GM06990 (cell line): ENCODE results near the gene WDR45B.
"Not testable (repeated sequence)": the region's sequence is repeated elsewhere in the genome, so short reads cannot be mapped to it uniquely, and the experiment has no call there.

Experiments
- DNase-seq: peaks from one replicate; pipeline ENCODE4 v3.0.0-alpha.2; 2011; ENCODE audit not compliant: insufficient read length; ENCODE audit errors: extremely low read depth
- H3K27me3 ChIP-seq: replicated peaks from 2 replicates; pipeline ENCODE4 v1.6.0; 2011; ENCODE audit warnings: low read length; ENCODE audit not compliant: control insufficient read depth, insufficient read depth
- H3K36me3 ChIP-seq: 2 replicates; pipeline ENCODE4 v1.5.1; 2011; ENCODE audit warnings: low read length; ENCODE audit not compliant: control insufficient read depth, insufficient read depth
- H3K4me3 ChIP-seq: replicated peaks from 2 replicates; pipeline ENCODE4 v1.5.1; 2011; ENCODE audit warnings: low read depth, mild to moderate bottlenecking, control low read depth, low read length
- TF ChIP-seq, protein P1 (sequence below): IDR thresholded peaks from 2 replicates; pipeline ENCODE4 v1.5.1; 2011; ENCODE audit warnings: low read length, control low read depth, mild to moderate bottlenecking, inconsistent platforms; ENCODE audit not compliant: insufficient read depth, poor library complexity, severe bottlenecking

WDR45B gene

DNA sequence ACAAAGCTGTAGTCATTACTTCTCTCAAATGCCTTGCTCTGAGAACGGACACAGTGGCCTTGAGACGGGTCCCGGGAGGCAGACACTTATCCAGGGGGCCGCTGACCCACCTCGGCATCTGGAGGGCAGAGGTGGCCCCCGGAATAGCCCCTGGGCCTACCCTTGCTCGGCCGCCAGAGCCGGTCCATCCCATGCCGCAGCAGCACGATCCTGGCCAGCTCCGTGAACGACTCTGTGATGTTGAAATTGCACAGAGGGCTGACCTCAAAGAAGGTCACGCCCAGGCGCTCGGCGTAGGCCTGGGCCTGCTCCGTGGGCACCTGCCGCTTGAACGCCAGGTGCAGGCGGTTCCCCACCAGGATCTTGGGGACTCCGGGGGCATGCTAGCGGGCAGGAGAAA, 10.1 kb upstream of the WDR45B start:
- H3K36me3 ChIP-seq = 0 out of 2 replicates have a peak, but pooled peaks cover 2% of the 10 kb centered on the region
- TF ChIP-seq, protein P1, sequence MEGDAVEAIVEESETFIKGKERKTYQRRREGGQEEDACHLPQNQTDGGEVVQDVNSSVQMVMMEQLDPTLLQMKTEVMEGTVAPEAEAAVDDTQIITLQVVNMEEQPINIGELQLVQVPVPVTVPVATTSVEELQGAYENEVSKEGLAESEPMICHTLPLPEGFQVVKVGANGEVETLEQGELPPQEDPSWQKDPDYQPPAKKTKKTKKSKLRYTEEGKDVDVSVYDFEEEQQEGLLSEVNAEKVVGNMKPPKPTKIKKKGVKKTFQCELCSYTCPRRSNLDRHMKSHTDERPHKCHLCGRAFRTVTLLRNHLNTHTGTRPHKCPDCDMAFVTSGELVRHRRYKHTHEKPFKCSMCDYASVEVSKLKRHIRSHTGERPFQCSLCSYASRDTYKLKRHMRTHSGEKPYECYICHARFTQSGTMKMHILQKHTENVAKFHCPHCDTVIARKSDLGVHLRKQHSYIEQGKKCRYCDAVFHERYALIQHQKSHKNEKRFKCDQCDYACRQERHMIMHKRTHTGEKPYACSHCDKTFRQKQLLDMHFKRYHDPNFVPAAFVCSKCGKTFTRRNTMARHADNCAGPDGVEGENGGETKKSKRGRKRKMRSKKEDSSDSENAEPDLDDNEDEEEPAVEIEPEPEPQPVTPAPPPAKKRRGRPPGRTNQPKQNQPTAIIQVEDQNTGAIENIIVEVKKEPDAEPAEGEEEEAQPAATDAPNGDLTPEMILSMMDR = no peak

DNA sequence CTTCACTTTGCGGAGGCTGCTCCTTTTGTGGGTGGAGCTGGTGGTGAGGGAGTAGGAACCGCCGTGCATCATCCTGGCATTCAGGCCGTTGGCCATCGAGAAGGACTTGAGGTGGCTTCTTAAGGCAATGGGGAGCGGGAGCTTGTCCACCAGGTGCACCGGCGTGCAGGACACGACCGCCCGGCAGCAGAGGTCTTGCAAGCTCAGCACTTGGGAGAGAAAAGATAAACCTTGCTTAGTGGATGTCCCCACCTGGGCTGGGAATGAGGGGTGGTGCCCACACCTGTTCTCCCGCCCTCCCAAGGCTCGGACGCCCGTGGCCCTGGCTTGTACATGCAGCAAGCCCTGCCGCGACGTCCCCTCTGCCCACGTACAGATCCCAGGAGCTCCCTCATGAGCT, 9.7 kb upstream of the WDR45B start:
- DNase-seq = no peak
- TF ChIP-seq, protein P1 = no peak
- Histone ChIP-seq H3K4me3 (no peak overlapping the region), H3K36me3 (0 out of 2 replicates have a peak, but pooled peaks cover 2% of the 10 kb centered on the region), H3K27me3 (no peaks in the 10 kb centered on the region)

More for the DNA sequence above, 10.1 kb upstream of the WDR45B start:
- no peak overlapping the region for H3K4me3 ChIP-seq
- H3K27me3 ChIP-seq = no peaks in the 10 kb centered on the region
- DNase-seq = no peak

DNA sequence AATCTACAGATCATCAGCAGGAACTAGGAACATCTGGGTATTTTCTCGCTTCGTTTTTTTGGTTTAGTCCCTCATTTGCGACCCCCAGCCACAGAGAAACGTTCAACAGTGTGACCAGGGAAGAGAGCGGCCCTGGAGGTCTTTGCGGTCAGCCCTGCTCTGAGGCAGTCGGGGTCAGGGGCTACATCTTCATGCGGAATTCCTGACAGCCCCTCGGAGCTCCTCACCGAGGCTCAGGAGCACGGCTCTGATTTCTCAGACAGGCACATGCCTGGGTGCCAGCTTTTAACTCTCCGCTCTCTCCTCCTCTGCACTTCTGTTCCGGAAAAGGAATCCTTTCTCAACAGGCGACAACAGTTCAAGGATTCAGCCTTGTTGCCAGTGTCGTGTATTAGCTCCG, 8.0 kb upstream of the WDR45B start:
- no peak overlapping the region for H3K4me3 ChIP-seq
- no peaks in the 10 kb centered on the region for H3K27me3 ChIP-seq
- TF ChIP-seq, protein P1 = no peak
- 0 out of 2 replicates have a peak, but pooled peaks cover 2% of the 10 kb centered on the region for H3K36me3 ChIP-seq
- DNase-seq = no peak

DNA sequence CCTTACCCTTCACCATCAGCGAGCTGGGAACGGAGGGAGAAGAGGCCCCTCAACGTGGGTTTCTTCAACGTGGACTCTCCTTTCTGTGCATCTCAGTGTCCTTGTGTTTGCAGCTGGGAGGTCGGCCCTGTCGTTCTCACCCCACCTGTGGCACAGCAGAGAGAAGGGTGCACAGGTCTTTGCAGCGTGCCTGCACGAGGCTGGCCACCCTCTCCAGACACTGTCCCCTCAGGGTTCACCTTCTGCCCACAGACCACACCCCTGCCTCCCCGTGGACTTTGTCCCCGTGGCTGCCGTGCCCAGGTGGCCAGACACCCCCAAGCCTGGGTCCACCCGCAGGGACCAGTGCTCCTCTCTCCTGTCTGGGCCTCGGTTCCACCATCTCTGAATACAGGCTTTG, 7.3 kb upstream of the WDR45B start:
- TF ChIP-seq, protein P1 = no peak
- Histone ChIP-seq H3K36me3 (0 out of 2 replicates have a peak, but pooled peaks cover 2% of the 10 kb centered on the region), H3K4me3 (no peak overlapping the region), H3K27me3 (no peaks in the 10 kb centered on the region)
- no peak for DNase-seq

DNA sequence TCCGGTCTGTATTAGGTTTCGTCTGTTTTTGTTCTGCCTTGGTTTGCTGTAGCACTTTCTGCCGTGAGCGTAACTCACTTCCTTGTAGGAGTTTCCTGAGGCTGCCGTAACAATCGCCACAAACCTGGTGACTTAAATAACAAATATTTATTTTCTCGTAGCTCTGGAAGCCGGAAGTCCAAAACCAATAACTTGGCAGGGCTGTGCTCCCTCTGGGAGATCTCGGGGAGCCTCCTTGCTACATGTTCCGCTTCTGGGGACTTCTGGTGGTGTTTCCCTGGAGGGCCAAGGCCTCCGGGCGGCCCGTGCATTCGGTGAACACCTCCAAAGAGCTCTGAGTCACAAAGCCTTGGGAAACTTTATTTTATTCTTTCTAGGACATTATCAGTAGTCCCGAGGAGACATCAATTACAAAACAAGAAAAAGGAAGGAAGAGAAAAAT, 6.8 kb upstream of the WDR45B start:
- TF ChIP-seq, protein P1 = no peak
- H3K36me3 ChIP-seq = 0 out of 2 replicates have a peak, but pooled peaks cover 2% of the 10 kb centered on the region
- no peaks in the 10 kb centered on the region for H3K27me3 ChIP-seq
- no peak overlapping the region for H3K4me3 ChIP-seq
- DNase-seq = no peak

DNA sequence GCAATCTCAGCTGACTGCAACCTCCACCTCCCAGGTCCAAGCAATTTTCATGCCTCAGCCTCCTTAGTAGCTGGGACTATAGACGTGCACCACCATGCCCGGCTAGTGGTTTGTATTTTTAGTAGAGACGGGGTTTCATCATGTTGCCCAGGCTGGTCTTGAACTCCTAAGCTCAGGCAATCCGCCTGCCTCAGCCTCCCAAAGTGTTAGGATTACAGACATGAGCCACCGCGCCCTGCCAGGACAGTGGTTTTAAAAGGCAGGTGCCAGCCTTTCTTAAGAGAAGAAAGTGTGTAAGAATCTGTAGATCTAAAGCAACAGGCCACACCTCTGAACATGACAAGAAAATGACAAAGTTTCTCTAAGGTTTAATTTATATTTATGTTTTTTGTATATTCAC, 6.4 kb upstream of the WDR45B start:
- H3K4me3 ChIP-seq, H3K36me3 ChIP-seq, DNase-seq, H3K27me3 ChIP-seq: not testable (repeated sequence)
